Measurements from ENCODE around the gene TFAP2E. TPM values are rescaled to one million over a fixed set of nuclear protein-coding genes. Genes with fewer than 3 reads are reported as not detected.

TFAP2E gene
- total RNA-seq, 1 experiment from 2014 or later, result 0.26 TPM

GRCh38 chr1:35530168-35530567 lies 42.9 kb upstream of the TFAP2E start:
- no peaks in the 10 kb centered on the region for H3K27me3 ChIP-seq (ENCODE audit: low read length)
- H2AFZ ChIP-seq (ENCODE audit: low read length), result no peak overlapping the region
- no peak overlapping the region for H3K4me2 ChIP-seq (ENCODE audit: low read length)
- H3K36me3 ChIP-seq (ENCODE audit: low read depth, low read length), result peaks cover 24% of the 10 kb centered on the region
- peaks cover 12% of the 10 kb centered on the region; the same call in 1 of the 2 replicates for H3K9me3 ChIP-seq (ENCODE audit: low read length)
- intact Hi-C loops (cut with micrococcal nuclease), result no loop called here
- no peak overlapping the region for H3K4me3 ChIP-seq (ENCODE audit: low read length)
- no TSS peak for BruUV-seq (replicated peaks)
- no peak for ATAC-seq
- no peaks in the 10 kb centered on the region for H4K20me1 ChIP-seq (ENCODE audit: low read length)
- H3K9ac ChIP-seq (ENCODE audit: low read length), result no peak overlapping the region
- no peaks in the 10 kb centered on the region for H3K9me2 ChIP-seq (replicated peaks; ENCODE audit: low read length)
- H3K27ac ChIP-seq (ENCODE audit: low read length), result no peak overlapping the region
- no peak for DNase-seq
- no peaks in the 10 kb centered on the region for H3K4me1 ChIP-seq (ENCODE audit: insufficient read depth, low read length)
- ChIA-PET POLR2A (ENCODE audit: unreplicated experiment) (no interaction called here), CTCF (no interaction called here)
- H3K79me2 ChIP-seq (ENCODE audit: low read length), result no peaks in the 10 kb centered on the region
- no peaks in the 10 kb centered on the region for H3F3A ChIP-seq (ENCODE audit: low read length, unreplicated experiment)
- TF ChIP-seq, protein P1, sequence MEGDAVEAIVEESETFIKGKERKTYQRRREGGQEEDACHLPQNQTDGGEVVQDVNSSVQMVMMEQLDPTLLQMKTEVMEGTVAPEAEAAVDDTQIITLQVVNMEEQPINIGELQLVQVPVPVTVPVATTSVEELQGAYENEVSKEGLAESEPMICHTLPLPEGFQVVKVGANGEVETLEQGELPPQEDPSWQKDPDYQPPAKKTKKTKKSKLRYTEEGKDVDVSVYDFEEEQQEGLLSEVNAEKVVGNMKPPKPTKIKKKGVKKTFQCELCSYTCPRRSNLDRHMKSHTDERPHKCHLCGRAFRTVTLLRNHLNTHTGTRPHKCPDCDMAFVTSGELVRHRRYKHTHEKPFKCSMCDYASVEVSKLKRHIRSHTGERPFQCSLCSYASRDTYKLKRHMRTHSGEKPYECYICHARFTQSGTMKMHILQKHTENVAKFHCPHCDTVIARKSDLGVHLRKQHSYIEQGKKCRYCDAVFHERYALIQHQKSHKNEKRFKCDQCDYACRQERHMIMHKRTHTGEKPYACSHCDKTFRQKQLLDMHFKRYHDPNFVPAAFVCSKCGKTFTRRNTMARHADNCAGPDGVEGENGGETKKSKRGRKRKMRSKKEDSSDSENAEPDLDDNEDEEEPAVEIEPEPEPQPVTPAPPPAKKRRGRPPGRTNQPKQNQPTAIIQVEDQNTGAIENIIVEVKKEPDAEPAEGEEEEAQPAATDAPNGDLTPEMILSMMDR (conservative IDR thresholded peaks at IDR 0.05; ENCODE audit: low read depth, low read length), result no peak
- TF ChIP-seq EZH2phosphoT487 (IDR thresholded peaks at IDR 0.05; ENCODE audit: borderline replicate concordance, low read length), result no peak
- no peak for TF ChIP-seq EZH2 (IDR thresholded peaks at IDR 0.05; ENCODE audit: low read length, unreplicated experiment)

- DNase-seq (no peak), ATAC-seq (no peak)
- no peak overlapping the region for H3K4me2 ChIP-seq (ENCODE audit: low read length)
- H3K4me1 ChIP-seq (ENCODE audit: insufficient read depth, low read length), result no peaks in the 10 kb centered on the region
- H3K27me3 ChIP-seq (ENCODE audit: low read length), result no peaks in the 10 kb centered on the region
- H3F3A ChIP-seq (ENCODE audit: low read length, unreplicated experiment), result no peaks in the 10 kb centered on the region
- H3K9me3 ChIP-seq (ENCODE audit: low read length), result peaks cover 12% of the 10 kb centered on the region; the same call in 1 of the 2 replicates
- 0 out of 2 replicates have a peak, but pooled peaks cover 2% of the 10 kb centered on the region for H3K79me2 ChIP-seq (ENCODE audit: low read length)
- H3K27ac ChIP-seq (ENCODE audit: low read length), result no peak overlapping the region
- H3K9me2 ChIP-seq (replicated peaks; ENCODE audit: low read length), result no peaks in the 10 kb centered on the region
- intact Hi-C loops (cut with micrococcal nuclease), result no loop called here
- no peak overlapping the region for H2AFZ ChIP-seq (ENCODE audit: low read length)
- H3K36me3 ChIP-seq (ENCODE audit: low read depth, low read length), result peaks cover 24% of the 10 kb centered on the region
- TF ChIP-seq, protein P1 (conservative IDR thresholded peaks at IDR 0.05; ENCODE audit: low read depth, low read length), result no peak
- no peak for TF ChIP-seq EZH2phosphoT487 (IDR thresholded peaks at IDR 0.05; ENCODE audit: borderline replicate concordance, low read length)
- no peak for TF ChIP-seq EZH2 (IDR thresholded peaks at IDR 0.05; ENCODE audit: low read length, unreplicated experiment)
- no TSS peak for BruUV-seq (replicated peaks)
- no peaks in the 10 kb centered on the region for H4K20me1 ChIP-seq (ENCODE audit: low read length)
- no peak overlapping the region for H3K4me3 ChIP-seq (ENCODE audit: low read length)
- CTCF ChIA-PET, result no interaction called here
- no peak overlapping the region for H3K9ac ChIP-seq (ENCODE audit: low read length)
- POLR2A ChIA-PET (ENCODE audit: unreplicated experiment), result no interaction called here
Observed at GRCh38 chr1:35530946-35531345, 42.2 kb upstream of the TFAP2E start.

- peaks cover 24% of the 10 kb centered on the region for H3K36me3 ChIP-seq (ENCODE audit: low read depth, low read length)
- no TSS peak for BruUV-seq (replicated peaks)
- H3K27me3 ChIP-seq (ENCODE audit: low read length), result no peaks in the 10 kb centered on the region
- intact Hi-C loops (cut with micrococcal nuclease), result no loop called here
- no peaks in the 10 kb centered on the region for H3F3A ChIP-seq (ENCODE audit: low read length, unreplicated experiment)
- no peak overlapping the region for H3K4me2 ChIP-seq (ENCODE audit: low read length)
- ChIA-PET CTCF (no interaction called here), POLR2A (ENCODE audit: unreplicated experiment) (no interaction called here)
- H3K4me3 ChIP-seq (ENCODE audit: low read length), result no peak overlapping the region
- ATAC-seq, result no peak
- H3K27ac ChIP-seq (ENCODE audit: low read length), result no peak overlapping the region
- H2AFZ ChIP-seq (ENCODE audit: low read length), result no peak overlapping the region
- no peak for DNase-seq
- H3K9me2 ChIP-seq (replicated peaks; ENCODE audit: low read length), result no peaks in the 10 kb centered on the region
- H3K9me3 ChIP-seq (ENCODE audit: low read length), result peaks cover 12% of the 10 kb centered on the region; the same call in 1 of the 2 replicates
- no peak for TF ChIP-seq EZH2 (IDR thresholded peaks at IDR 0.05; ENCODE audit: low read length, unreplicated experiment)
- TF ChIP-seq, protein P1 (conservative IDR thresholded peaks at IDR 0.05; ENCODE audit: low read depth, low read length), result no peak
- TF ChIP-seq EZH2phosphoT487 (IDR thresholded peaks at IDR 0.05; ENCODE audit: borderline replicate concordance, low read length), result no peak
- H3K9ac ChIP-seq (ENCODE audit: low read length), result no peak overlapping the region
- no peaks in the 10 kb centered on the region for H3K4me1 ChIP-seq (ENCODE audit: insufficient read depth, low read length)
- H3K79me2 ChIP-seq (ENCODE audit: low read length), result 0 out of 2 replicates have a peak, but pooled peaks cover 6% of the 10 kb centered on the region
- no peaks in the 10 kb centered on the region for H4K20me1 ChIP-seq (ENCODE audit: low read length)
Observed at GRCh38 chr1:35531368-35531767, 41.7 kb upstream of the TFAP2E start.

Measured in PC-3 (cell line).